ENCODE results near the gene TMEM218.

TMEM218 gene

GRCh38 chr11:125068368-125068767, 43.1 kb downstream of the TMEM218 start:
- Histone ChIP-seq H3K4me3 (ENCODE audit: low read depth in 1 of 2, low read length in 2 of 2) (no peak overlapping the region), H3K79me2 (ENCODE audit: insufficient read depth, low read length) (no peaks in the 10 kb centered on the region), H3K9ac (ENCODE audit: low read depth, low read length) (no peak overlapping the region), H3K9me3 (ENCODE audit: insufficient read depth, low read length, severe bottlenecking) (no peaks in the 10 kb centered on the region), H3K27ac (ENCODE audit: low read length) (no peak overlapping the region), H4K20me1 (ENCODE audit: insufficient read depth, low read length) (no peaks in the 10 kb centered on the region), H3K36me3 (ENCODE audit: insufficient read depth, low read length) (no peaks in the 10 kb centered on the region), H3K4me1 (ENCODE audit: insufficient read depth, low read length) (no peaks in the 10 kb centered on the region), H2AFZ (ENCODE audit: low read depth, low read length) (no peak overlapping the region), H3K27me3 (ENCODE audit: insufficient read depth, low read length, poor library complexity) (no peaks in the 10 kb centered on the region), H3K4me2 (ENCODE audit: insufficient read depth, low read length) (no peak overlapping the region)
- no peak for ATAC-seq (ENCODE audit: insufficient read depth, low read depth)
- TF ChIP-seq EZH2 (IDR thresholded peaks at IDR 0.05; ENCODE audit: borderline replicate concordance, low read depth, low read length, severe bottlenecking) = no peak
- TF ChIP-seq CTCF (IDR thresholded peaks at IDR 0.05; ENCODE audit: borderline replicate concordance, extremely low read depth, low read length, poor library complexity, severe bottlenecking) = no peak
- DNase-seq = no peak

GRCh38 chr11:125064070-125064469, 47.4 kb downstream of the TMEM218 start:
- H3K9ac ChIP-seq (ENCODE audit: low read depth, low read length) = no peak overlapping the region

GRCh38 chr11:125063429-125064043, 47.9 kb downstream of the TMEM218 start:
- Histone ChIP-seq H2AFZ (ENCODE audit: low read depth, low read length) (no peak overlapping the region), H3K9me3 (ENCODE audit: insufficient read depth, low read length, severe bottlenecking) (no peaks in the 10 kb centered on the region), H3K27ac (ENCODE audit: low read length) (no peak overlapping the region), H3K27me3 (ENCODE audit: insufficient read depth, low read length, poor library complexity) (no peaks in the 10 kb centered on the region), H3K9ac (ENCODE audit: low read depth, low read length) (no peak overlapping the region), H3K79me2 (ENCODE audit: insufficient read depth, low read length) (no peaks in the 10 kb centered on the region), H3K36me3 (ENCODE audit: insufficient read depth, low read length) (no peaks in the 10 kb centered on the region), H3K4me1 (ENCODE audit: insufficient read depth, low read length) (no peaks in the 10 kb centered on the region), H3K4me2 (ENCODE audit: insufficient read depth, low read length) (no peak overlapping the region), H3K4me3 (ENCODE audit: low read depth in 1 of 2, low read length in 2 of 2) (no peak overlapping the region), H4K20me1 (ENCODE audit: insufficient read depth, low read length) (no peaks in the 10 kb centered on the region)
- ATAC-seq (ENCODE audit: insufficient read depth, low read depth) (no peak), DNase-seq (no peak)
- TF ChIP-seq CTCF (IDR thresholded peaks at IDR 0.05; ENCODE audit: borderline replicate concordance, extremely low read depth, low read length, poor library complexity, severe bottlenecking) (no peak), EZH2 (IDR thresholded peaks at IDR 0.05; ENCODE audit: borderline replicate concordance, low read depth, low read length, severe bottlenecking) (no peak)

More at GRCh38 chr11:125064070-125064469, 47.4 kb downstream of the TMEM218 start:
- Histone ChIP-seq H3K4me3 (ENCODE audit: low read depth in 1 of 2, low read length in 2 of 2) (no peak overlapping the region), H3K36me3 (ENCODE audit: insufficient read depth, low read length) (no peaks in the 10 kb centered on the region), H3K79me2 (ENCODE audit: insufficient read depth, low read length) (no peaks in the 10 kb centered on the region), H3K27me3 (ENCODE audit: insufficient read depth, low read length, poor library complexity) (no peaks in the 10 kb centered on the region), H3K4me2 (ENCODE audit: insufficient read depth, low read length) (no peak overlapping the region), H3K4me1 (ENCODE audit: insufficient read depth, low read length) (no peaks in the 10 kb centered on the region), H4K20me1 (ENCODE audit: insufficient read depth, low read length) (no peaks in the 10 kb centered on the region), H2AFZ (ENCODE audit: low read depth, low read length) (no peak overlapping the region), H3K27ac (ENCODE audit: low read length) (no peak overlapping the region), H3K9me3 (ENCODE audit: insufficient read depth, low read length, severe bottlenecking) (no peaks in the 10 kb centered on the region)
- TF ChIP-seq CTCF (IDR thresholded peaks at IDR 0.05; ENCODE audit: borderline replicate concordance, extremely low read depth, low read length, poor library complexity, severe bottlenecking) (no peak), EZH2 (IDR thresholded peaks at IDR 0.05; ENCODE audit: borderline replicate concordance, low read depth, low read length, severe bottlenecking) (no peak)
- DNase-seq = no peak
- ATAC-seq (ENCODE audit: insufficient read depth, low read depth) = no peak
